PC-9 (cell line): ENCODE measurements around the gene TERB1.

Experiments
- CTCF ChIP-seq: fragments of 200-600 bp; sonication (generic); conservative IDR thresholded peaks from 2 replicates; pipeline ENCODE4 v1.6.1; 2017; ENCODE audit warnings: mixed run types, antibody characterized with exemption, mild to moderate bottlenecking, moderate library complexity
- EZH2 ChIP-seq: fragments of 200-600 bp; sonication (generic); IDR thresholded peaks from 2 replicates; pipeline ENCODE4 v1.8.0; 2017; ENCODE audit warnings: antibody characterized with exemption, low read depth

- TF ChIP-seq CTCF (no peak), EZH2 (no peak)
Measured at GRCh38 chr16:66802159-66802558, 775 bp upstream of the TERB1 start.
